DND-41 (cell line): ENCODE data around the gene METTL2B.
"Not testable (repeated sequence)": the region's sequence is repeated elsewhere in the genome, so short reads cannot be mapped to it uniquely, and the experiment has no call there.

Experiments used
- EZH2 ChIP-seq: IDR thresholded peaks from 3 replicates; pipeline ENCODE4 v1.6.1; 2012; ENCODE audit warnings: borderline replicate concordance, low read depth, mild to moderate bottlenecking, moderate library complexity, low read length, inconsistent platforms; ENCODE audit not compliant: severe bottlenecking
- TF ChIP-seq, protein P1 (sequence below): IDR thresholded peaks from 2 replicates; pipeline ENCODE4 v1.5.1; 2012; ENCODE audit warnings: borderline replicate concordance, low read length, moderate library complexity, mild to moderate bottlenecking; ENCODE audit not compliant: poor library complexity, severe bottlenecking; ENCODE audit errors: extremely low read depth

DNA sequence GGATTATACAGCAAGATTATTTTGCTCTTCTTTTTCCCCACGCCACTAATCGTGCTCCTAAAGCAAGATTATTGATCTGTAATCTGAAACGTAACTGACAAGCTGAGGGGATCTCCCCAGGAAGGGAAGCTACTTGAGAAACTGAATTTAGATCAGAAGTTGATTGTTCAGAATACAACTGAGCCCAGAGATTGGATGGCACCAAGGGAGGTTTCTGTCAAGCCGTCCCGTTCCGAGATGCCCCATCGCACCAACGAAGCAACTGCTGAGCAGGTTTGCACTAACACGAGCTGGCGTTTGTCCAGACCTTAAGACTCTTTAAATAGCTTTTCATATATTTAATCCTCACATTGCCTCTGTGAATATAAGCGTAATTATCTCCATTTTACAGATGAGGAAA, 35.1 kb downstream of the METTL2B start:
- TF ChIP-seq, protein P1, sequence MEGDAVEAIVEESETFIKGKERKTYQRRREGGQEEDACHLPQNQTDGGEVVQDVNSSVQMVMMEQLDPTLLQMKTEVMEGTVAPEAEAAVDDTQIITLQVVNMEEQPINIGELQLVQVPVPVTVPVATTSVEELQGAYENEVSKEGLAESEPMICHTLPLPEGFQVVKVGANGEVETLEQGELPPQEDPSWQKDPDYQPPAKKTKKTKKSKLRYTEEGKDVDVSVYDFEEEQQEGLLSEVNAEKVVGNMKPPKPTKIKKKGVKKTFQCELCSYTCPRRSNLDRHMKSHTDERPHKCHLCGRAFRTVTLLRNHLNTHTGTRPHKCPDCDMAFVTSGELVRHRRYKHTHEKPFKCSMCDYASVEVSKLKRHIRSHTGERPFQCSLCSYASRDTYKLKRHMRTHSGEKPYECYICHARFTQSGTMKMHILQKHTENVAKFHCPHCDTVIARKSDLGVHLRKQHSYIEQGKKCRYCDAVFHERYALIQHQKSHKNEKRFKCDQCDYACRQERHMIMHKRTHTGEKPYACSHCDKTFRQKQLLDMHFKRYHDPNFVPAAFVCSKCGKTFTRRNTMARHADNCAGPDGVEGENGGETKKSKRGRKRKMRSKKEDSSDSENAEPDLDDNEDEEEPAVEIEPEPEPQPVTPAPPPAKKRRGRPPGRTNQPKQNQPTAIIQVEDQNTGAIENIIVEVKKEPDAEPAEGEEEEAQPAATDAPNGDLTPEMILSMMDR = not testable (repeated sequence)
- TF ChIP-seq EZH2 = not testable (repeated sequence)
